BLaER1 (cell line): ENCODE data around the gene PCBP3.
A peak's percentile ranks its signal among the peaks of the same experiment; 100 is the strongest.

Source experiments
- H3K27ac ChIP-seq: shearing (Covaris generic); formaldehyde crosslinking; 2 replicates; pipeline ENCODE4 v1.8.1; 2022
- H3K27me3 ChIP-seq: shearing (Covaris generic); formaldehyde crosslinking; 2 replicates; pipeline ENCODE4 v1.8.1; 2022
- H3K36me3 ChIP-seq: shearing (Covaris generic); formaldehyde crosslinking; 2 replicates; pipeline ENCODE4 v1.8.1; 2022
- H3K4me1 ChIP-seq: shearing (Covaris generic); formaldehyde crosslinking; 2 replicates; pipeline ENCODE4 v1.8.1; 2022
- H3K4me2 ChIP-seq: shearing (Covaris generic); formaldehyde crosslinking; 2 replicates; pipeline ENCODE4 v1.8.1; 2022
- H3K4me3 ChIP-seq: shearing (Covaris generic); formaldehyde crosslinking; 2 replicates; pipeline ENCODE4 v1.8.1; 2022
- H3K9ac ChIP-seq: shearing (Covaris generic); formaldehyde crosslinking; 2 replicates; pipeline ENCODE4 v1.8.1; 2022
- H3K9me3 ChIP-seq: shearing (Covaris generic); formaldehyde crosslinking; 2 replicates; pipeline ENCODE4 v1.8.1; 2022
- H4K20me1 ChIP-seq: shearing (Covaris generic); formaldehyde crosslinking; 2 replicates; pipeline ENCODE4 v1.8.1; 2022
- Cebpa-rat ChIP-seq: shearing (Covaris generic); IDR thresholded peaks from 2 replicates; pipeline ENCODE4 v1.8.1; 2022

PCBP3 gene

GRCh38 chr21:45980697-45981096, 337.2 kb downstream of the PCBP3 start:
- no peaks in the 10 kb centered on the region for H3K36me3 ChIP-seq
- no peaks in the 10 kb centered on the region for H3K9me3 ChIP-seq
- peak overlapping the region; percentile 60; the same call in 1 of the 2 replicates for H3K9ac ChIP-seq
- peaks cover 50% of the 10 kb centered on the region for H3K27me3 ChIP-seq
- H4K20me1 ChIP-seq: peaks cover 18% of the 10 kb centered on the region
- H3K4me2 ChIP-seq: peak overlapping the region; percentile 78
- H3K4me1 ChIP-seq: peaks cover 37% of the 10 kb centered on the region
- peak overlapping the region; percentile 55 for H3K4me3 ChIP-seq
- TF ChIP-seq Cebpa-rat: no peak
- H3K27ac ChIP-seq: no peak overlapping the region

DNA sequence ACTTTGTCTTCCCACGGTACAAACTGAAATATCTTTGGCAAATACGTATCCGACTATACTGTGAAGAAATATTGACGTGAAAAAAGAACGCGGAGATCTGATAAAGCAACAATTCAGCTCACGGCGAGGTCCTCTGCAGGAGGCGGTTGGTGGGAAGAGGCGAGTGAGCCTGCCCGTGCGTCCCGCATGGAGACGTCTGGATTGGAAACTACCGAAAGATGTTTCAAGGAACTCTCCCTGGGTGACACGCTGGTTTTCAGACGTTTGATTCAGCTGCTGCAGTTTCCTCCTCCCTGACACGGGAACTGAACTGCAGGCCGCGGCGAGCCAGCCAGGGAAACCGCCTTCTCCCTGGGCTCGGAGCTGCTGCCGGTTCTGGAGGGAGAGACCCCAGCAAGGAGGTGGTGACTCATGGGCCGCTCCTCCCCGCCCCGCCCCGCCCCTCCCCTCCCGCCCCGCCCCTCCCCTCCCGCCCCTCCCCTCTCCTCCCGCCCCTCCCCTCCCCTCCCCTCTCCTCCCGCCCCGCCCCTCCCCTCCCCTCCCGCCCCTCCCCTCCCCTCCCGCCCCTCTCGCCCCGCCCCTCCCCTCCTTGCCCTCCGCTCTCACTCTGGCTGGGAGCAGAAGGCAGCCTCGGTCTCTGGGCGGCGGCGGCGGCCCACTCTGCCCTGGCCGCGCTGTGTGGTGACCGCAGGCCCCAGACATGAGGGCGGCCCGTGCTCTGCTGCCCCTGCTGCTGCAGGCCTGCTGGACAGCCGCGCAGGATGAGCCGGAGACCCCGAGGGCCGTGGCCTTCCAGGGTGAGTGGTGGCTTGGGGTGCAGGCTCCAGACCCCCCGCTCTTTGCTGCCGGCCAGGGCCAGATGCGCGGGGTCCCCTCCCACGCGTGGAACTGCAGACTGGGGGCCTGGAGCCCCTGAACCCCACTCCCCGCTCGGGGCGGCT, 337.9 kb downstream of the PCBP3 start, which contains the start of gene COL6A1:
Gene COL6A1 (plus strand): TSS at position 620 of the 941 bp plus-strand sequence. CDS start 81 bp downstream, at position 701.
- TF ChIP-seq Cebpa-rat: no peak
- H3K4me1 ChIP-seq: peaks cover 41% of the 10 kb centered on the region
- H3K36me3 ChIP-seq: no peaks in the 10 kb centered on the region
- H3K9ac ChIP-seq: peak within 1 kb of the TSS; percentile 72
- H4K20me1 ChIP-seq: peaks cover 18% of the 10 kb centered on the region
- H3K27me3 ChIP-seq: peaks cover 46% of the 10 kb centered on the region
- H3K4me2 ChIP-seq: peak within 1 kb of the TSS; percentile 100
- peak within 1 kb of the TSS; percentile 69 for H3K4me3 ChIP-seq
- no peaks in the 10 kb centered on the region for H3K9me3 ChIP-seq
- H3K27ac ChIP-seq: peak within 1 kb of the TSS; percentile 41; the same call in 1 of the 2 replicates

GRCh38 chr21:45982092-45982757, 338.7 kb downstream of the PCBP3 start:
- Histone ChIP-seq H3K9me3 (no peaks in the 10 kb centered on the region), H3K27ac (peak overlapping the region; percentile 41; the same call in 1 of the 2 replicates), H3K36me3 (no peaks in the 10 kb centered on the region), H3K4me2 (peak overlapping the region; percentile 100), H3K4me1 (peaks cover 41% of the 10 kb centered on the region), H4K20me1 (peaks cover 18% of the 10 kb centered on the region), H3K4me3 (peak overlapping the region; percentile 69), H3K27me3 (peaks cover 40% of the 10 kb centered on the region), H3K9ac (peak overlapping the region; percentile 72)
- no peak for TF ChIP-seq Cebpa-rat

DNA sequence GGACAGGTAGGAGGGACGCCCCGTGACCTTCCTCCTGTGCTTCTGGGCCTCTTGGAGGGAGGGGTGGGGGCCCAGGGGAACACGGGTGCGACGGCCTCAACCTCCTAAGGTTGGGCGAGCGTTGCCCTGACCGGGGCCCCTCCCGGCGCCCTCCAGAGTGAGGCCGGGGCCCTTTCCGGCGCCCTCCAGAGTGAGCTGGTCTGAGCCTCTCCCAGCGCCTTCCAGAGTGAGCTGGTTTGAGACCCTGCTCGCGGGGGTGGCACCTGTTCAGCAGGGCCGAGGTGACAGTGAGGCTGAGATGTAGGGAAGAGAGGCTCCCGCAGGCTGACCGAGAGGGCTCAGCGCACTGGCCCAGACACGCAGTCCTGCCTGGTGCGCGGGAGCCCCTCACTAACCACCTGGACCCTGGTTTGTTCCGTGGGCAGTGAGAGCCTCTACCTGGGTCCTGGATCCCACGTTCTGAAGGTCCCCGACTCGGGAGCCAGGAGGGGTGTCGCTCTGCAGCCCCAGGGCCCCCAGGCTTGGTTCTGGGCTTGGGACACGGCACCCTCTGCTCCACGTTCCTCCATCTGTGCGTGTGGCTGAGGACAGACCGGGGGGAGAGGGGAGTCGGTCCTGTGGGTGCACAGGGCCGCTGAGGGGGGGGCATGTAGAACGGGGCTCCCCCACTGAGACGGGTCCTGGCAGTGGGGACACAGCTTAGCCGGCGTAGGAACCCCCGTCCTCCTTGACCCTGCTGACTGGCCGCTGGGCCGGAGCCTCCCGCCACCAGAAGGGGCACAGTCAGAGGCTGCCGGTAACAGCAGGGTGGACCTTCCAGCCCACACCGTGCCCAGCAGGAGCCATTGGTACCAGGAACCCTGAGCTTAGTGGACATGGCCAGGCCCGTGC, 339.5 kb downstream of the PCBP3 start:
- Histone ChIP-seq H3K36me3 (no peaks in the 10 kb centered on the region), H3K9ac (0 out of 2 replicates have a peak overlapping the region, but pooled peaks have one; percentile 72), H3K4me2 (peak overlapping the region; percentile 100), H3K27ac (no peak overlapping the region), H3K27me3 (peaks cover 36% of the 10 kb centered on the region), H4K20me1 (peaks cover 18% of the 10 kb centered on the region), H3K9me3 (no peaks in the 10 kb centered on the region), H3K4me1 (peaks cover 41% of the 10 kb centered on the region), H3K4me3 (peak overlapping the region; percentile 69)
- TF ChIP-seq Cebpa-rat: no peak

- H3K4me2 ChIP-seq: no peak overlapping the region
- no peaks in the 10 kb centered on the region for H3K36me3 ChIP-seq
Measured at GRCh38 chr21:45983649-45983965, 340.1 kb downstream of the PCBP3 start.

DNA sequence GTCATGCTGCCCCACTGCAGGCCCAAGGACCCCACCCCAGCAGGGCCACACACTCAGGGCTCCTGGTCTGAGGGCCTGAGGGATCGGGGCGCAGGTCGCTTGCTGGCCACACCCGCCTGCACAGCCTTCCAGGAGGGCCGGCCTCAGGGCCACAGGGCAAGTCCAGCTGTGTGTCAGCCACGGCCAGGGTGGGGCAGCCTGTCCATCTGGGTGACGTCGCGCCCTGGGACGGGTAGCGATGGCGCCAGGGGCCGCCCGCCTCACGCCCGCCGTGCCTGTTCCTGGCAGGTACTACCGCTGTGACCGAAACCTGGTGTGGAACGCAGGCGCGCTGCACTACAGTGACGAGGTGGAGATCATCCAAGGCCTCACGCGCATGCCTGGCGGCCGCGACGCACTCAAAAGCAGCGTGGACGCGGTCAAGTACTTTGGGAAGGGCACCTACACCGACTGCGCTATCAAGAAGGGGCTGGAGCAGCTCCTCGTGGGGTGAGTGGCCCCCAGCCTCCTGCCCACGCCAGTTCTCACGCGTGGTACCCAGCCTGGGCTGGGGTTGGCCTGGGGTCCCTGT, 340.5 kb downstream of the PCBP3 start:
- TF ChIP-seq Cebpa-rat: no peak
- no peak overlapping the region for H3K4me2 ChIP-seq
- H3K9me3 ChIP-seq: no peaks in the 10 kb centered on the region
- H3K36me3 ChIP-seq: no peaks in the 10 kb centered on the region
- H4K20me1 ChIP-seq: peaks cover 18% of the 10 kb centered on the region
- no peak overlapping the region for H3K27ac ChIP-seq
- peaks cover 32% of the 10 kb centered on the region for H3K4me1 ChIP-seq
- H3K9ac ChIP-seq: no peak overlapping the region
- peaks cover 36% of the 10 kb centered on the region for H3K27me3 ChIP-seq
- H3K4me3 ChIP-seq: no peak overlapping the region

More at GRCh38 chr21:45983649-45983965, 340.1 kb downstream of the PCBP3 start:
- Histone ChIP-seq H3K27me3 (peaks cover 36% of the 10 kb centered on the region), H3K27ac (no peak overlapping the region), H3K4me3 (no peak overlapping the region), H3K4me1 (peaks cover 36% of the 10 kb centered on the region), H3K9me3 (no peaks in the 10 kb centered on the region), H4K20me1 (peaks cover 18% of the 10 kb centered on the region), H3K9ac (no peak overlapping the region)
- no peak for TF ChIP-seq Cebpa-rat

DNA sequence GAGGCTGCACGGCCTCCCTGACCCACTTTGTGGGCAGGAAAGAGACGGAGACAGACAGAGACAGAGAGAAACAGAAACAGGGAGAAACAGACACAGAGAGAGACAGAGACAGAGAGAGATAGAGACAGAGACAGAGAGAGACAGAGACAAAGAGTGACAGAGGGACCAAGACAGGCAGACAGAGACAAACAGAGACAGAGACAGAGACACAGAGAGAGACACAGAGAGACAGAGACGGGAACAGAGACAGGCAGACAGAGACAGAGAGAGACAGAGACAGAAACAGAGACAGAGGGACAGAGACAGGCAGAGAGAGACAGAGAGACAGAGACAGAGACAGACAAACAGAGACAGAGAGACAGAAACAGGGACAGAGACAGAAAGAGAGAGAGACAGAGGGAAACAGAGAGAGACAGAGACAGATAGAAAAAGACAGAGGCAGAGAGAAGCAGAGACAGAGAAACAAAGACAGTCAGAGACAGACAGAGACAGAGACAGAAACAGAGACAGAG, 341.1 kb downstream of the PCBP3 start:
- peaks cover 18% of the 10 kb centered on the region for H4K20me1 ChIP-seq
- no peaks in the 10 kb centered on the region for H3K36me3 ChIP-seq
- H3K27ac ChIP-seq: no peak overlapping the region
- H3K9me3 ChIP-seq: no peaks in the 10 kb centered on the region
- H3K4me1 ChIP-seq: peaks cover 28% of the 10 kb centered on the region
- no peak overlapping the region for H3K9ac ChIP-seq
- H3K4me2 ChIP-seq: no peak overlapping the region
- no peak for TF ChIP-seq Cebpa-rat
- H3K27me3 ChIP-seq: peaks cover 36% of the 10 kb centered on the region
- no peak overlapping the region for H3K4me3 ChIP-seq

DNA sequence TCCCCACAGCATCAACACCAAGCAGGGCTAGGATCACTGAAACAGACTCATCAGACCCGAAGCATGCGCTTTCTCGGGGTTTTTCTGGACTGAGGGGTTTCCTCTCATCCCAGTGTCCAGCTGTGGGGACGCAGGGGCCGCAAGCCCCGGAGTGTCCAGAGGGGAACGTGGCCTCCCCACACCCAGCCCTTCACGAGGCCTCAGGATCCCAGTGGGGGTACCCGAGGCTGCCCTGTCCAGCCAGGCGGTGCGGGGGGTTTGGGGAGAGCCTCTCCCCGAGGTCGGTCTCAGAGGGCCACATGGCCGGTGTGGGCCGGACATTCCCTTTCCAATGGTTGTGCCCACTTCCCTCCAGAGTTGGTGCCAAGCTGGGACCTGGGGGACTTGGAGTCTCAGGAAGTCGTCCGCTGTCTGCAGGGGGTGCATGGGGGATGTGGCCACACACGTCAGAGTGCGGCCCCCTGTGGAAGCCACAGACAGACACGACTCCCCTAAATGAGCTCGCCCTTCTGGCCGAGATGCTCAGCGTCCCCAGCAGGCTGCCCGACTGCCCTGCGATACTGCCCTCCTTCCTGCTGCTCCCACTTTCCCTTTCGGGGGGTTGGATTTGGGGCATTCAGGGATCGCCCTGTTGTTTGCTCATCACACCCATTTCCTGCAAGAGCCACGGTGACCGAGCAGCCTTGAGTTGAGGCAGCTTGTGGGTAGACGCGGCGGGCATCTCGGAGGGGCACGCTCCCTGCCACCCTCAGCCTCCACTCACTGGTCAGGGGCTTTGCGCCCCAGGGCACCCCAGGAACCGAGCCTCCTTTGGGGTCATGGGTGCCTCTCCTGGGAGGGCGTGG, 342.2 kb downstream of the PCBP3 start:
- no peaks in the 10 kb centered on the region for H3K9me3 ChIP-seq
- H3K36me3 ChIP-seq: no peaks in the 10 kb centered on the region
- peaks cover 30% of the 10 kb centered on the region for H3K4me1 ChIP-seq
- H3K4me3 ChIP-seq: no peak overlapping the region
- peaks cover 36% of the 10 kb centered on the region for H3K27me3 ChIP-seq
- H4K20me1 ChIP-seq: peaks cover 18% of the 10 kb centered on the region
- peak overlapping the region; percentile 14; the same call in 1 of the 2 replicates for H3K4me2 ChIP-seq
- no peak for TF ChIP-seq Cebpa-rat
- no peak overlapping the region for H3K27ac ChIP-seq
- H3K9ac ChIP-seq: no peak overlapping the region
